GM11168 (cell line): ENCODE results near the gene KCNQ1.

Experiments
- in situ Hi-C: fragments of 300-500 bp; cut with MboI; formaldehyde crosslinking; loops from one replicate; pipeline ENCODE4 v1.12.0; 2022; ENCODE audit warnings: low sequenced_read_pairs; ENCODE audit not compliant: unreplicated experiment

Gene KCNQ1

DNA sequence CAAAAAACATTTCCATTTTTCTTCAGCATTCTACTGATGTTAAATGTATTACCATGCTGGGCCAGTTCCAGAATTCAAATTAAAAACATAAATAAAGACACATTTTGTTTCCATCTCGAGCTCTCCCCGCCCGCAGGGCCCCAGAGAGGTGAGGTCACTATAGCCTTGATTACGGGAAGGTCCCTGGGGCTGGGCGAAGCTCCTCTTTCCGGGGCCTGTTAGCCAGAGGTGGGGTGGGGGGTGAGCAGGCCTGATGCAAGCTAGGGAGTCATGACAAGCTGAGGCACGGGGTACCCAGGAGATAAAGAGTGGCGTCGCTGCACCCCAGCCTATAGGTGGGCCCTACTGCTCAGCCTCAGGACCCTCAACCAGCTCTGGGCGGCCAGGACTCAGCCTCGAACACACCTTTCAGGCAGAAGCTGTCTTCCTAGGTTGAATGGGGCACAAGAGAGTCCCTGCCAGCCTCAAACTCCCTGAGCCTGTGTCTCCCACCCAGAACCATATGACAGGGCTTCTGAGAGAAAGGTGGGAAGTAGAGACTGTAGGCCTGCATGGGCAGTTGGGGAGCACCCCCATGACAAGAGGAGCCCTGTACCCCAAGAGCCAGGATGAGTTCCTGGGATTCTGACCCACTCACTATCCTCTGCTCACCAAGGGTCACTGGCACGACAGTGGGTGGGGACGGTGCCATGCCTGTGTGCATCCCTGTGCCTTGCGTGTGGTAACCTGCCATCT lies 220.2 kb downstream of the KCNQ1 start:
- in situ Hi-C loops: no loop called here

DNA sequence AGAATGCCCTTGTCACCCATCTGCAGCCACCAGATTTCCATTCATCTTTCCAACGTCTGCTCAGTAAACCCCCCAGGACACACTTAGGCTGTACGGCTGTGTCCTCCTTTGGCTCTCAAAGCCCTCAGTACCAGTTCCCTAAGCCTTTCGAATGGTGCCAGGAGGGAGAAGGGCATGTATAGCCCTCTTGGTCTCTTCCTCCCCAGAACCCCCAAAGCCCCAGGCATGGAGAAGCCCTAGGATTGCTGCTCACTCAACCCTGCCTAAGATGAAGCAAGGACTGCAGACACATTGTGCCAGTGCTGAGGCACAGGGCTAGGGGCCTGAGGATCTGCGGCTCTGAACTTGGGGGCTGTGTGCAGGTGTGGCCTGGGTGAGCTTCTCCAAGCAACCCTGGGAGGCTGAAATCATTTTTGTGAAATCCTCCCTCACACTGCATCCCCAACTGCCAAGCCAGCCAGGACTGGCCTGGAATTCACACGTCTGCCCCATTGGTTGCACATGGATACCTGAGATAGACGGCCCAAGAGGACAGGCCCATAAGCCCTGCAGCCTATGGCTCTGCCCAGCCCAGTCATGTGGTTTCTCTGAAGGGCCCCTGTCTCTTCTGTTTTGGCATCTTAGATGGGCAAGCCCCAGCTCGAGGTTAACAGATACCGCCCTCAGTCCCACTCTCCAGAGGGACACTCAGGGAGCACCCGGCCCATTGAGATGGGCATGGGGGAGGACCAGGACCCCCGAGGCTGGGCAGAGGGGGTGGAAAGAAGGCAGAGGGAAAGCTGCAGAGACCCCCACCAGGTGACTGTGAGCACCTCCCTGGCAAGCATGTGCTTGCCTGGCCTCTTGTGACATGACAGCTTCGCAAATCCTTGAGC lies 221.0 kb downstream of the KCNQ1 start:
- in situ Hi-C loops: no loop called here

DNA sequence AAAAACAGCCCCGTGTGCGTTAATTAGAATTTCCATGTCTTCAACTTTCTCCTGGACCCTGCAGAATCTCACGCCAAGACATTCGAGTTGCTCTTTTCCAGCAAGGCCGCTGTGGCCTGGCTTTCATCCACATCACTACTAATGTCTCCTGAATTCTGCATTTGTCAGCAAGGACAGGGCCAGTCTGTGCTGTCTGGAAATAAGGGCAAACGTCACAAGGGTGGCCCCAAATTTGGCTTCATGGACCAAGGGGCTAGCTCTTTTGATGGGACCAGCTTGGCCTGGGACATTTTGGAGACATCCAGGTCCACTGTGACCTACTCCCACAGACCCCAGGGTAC lies 221.6 kb downstream of the KCNQ1 start:
- in situ Hi-C loops: no loop called here

DNA sequence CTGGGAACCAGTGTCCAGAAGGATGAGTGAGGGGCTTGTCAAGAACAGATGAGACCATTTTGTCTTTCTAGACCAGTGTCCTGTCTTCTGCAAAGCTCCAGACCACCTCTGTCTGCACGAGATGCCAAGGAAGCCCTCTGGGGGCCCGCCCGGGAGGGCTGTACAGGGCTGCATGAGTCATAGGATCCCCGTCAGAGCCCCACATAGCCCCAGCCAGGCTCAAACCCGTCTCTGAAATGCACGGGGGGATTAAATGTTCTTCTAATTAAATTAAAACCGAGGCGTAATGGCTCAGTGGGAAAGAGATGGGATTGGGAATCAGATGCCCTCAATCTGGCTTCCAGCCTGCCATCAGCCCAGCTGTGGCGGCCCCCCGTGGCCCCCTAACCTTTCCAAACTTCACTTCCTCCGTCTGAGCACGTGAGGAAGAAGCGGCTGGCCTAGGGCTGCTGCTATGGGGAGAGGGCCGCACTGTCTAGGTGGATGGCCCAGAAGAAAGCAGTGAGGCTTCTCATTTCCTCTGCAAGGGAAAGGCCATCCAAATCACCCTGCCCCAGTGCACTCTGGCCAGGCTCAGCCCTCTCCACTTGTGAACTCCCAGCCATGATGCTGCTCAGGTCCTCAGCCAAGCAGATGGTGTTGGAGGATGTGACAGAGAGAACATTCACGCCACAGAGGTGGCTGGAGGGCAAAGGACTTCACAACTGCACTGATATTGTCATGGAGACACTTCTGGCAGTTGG lies 222.2 kb downstream of the KCNQ1 start:
- in situ Hi-C loops: no loop called here

DNA sequence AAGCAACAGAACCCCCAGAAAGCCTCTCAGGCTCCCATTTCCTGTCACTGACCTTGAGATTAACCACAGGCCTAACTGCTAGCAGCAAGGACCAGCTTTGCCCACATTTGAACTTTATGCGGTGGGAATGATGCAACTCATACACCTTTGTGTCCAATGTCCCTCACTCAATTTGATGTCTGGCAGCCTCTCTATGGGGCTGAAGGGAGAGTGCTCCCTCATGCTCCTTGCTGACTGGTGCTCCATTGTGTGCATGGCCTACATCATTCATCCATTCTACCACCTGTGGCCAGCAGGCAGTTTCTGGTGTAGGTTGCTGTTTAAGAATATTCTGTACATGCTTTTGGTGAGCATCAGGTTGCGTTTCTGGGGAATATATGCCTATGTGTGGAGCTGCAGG lies 223.1 kb downstream of the KCNQ1 start:
- in situ Hi-C loops: no loop called here

DNA sequence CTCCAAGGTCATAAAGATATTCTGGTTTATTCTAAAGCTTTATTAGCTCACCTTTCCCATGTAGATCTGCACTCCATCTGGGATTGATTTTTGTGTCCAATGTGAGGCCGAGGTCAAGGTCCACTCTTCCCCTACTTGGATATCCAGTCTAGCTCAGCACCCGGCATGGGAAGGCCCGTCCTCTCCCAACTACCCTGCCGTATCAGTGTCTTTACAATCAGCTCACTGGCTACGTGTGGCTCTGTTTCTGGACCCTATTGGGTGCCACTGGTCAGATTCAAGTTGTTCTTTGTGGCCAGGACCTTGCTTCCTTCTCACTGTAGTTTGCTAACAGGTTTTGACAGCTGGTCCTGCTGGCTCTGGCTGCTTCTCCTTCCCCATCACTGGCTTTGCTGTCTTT lies 224.1 kb downstream of the KCNQ1 start:
- in situ Hi-C loops: no loop called here

DNA sequence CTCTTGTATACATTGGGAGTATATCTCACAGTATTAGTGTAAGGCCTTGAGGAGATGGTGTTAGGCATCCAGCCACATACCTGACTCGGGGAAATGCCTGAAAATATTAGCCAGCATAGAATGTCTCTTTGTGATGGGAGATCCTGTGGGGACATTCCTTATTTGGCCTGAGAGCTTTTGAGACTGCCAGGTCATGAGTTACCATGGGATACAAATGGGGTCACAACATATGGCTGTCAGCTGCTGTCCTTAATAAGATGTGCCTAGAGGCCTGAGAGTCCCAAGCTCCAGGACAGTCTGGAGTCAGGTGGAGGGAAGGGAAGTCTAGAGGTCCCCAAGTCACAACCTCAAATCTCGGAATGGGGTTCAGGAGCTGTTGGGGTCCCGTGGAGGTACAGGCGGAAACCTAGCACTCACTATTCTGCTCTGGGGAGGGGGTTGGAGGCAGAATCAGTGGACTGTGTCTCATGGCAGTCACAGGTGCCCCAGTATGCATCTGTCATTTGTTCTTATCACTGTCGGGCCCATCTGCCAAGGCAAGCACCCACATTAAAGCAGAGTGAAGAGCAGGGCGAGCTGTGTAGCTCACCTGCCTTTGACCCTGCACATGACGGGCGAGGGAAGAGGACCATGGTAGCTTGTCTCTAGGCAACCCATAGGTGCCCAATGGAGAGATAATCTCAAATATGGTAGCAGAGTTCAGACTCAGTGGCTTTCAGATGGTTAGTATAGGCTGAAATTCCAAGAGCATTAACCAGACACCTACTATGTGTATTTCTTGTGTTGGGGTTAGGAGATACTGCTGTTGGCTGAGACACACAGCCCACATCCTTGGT lies 225.0 kb downstream of the KCNQ1 start:
- in situ Hi-C loops: no loop called here

DNA sequence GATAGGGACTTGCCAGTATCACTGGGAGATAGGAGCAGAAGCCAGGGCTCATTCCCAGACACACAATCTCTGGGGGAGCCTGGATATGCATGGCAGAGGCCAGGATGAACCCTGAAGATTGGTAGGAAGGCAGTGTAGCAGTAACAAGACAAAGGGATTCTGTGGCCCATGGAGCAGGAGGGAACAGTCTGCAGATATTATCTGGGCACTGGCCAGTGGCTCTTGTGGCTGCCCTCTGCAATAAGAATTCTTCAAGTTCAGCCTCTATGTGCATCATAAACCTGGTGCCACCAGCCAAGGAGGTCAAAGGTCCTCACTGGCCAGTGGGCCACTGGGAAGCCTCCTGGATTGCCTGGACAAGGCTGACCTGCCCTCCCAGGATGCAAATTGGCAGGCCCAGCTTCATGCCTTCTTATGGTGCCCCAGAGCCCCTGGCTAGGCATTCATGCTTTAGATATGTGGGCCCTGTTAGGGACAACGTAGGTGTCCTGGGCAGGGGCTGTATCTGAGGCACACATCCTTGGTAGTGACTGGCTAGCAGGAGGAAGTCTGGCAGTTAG lies 225.8 kb downstream of the KCNQ1 start:
- in situ Hi-C loops: no loop called here

DNA sequence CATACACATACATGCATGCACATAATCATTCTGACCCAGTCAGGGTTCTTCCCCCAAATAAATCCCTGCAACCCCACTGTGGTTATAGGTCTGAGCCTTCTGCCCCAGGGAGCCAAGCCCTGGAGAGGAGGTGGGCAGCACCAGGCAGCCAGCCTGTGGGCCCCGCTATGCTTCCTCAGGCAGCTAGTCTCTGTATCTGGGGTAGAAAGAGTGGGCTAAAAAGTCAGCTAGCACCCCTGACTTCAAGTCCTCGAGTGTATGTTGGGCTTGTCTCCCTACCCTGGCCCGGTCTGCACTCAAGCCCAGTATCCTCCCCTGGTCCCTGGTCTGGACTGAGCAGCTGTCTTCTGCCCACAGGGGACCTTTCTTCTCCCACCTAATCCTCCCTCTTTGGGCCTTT lies 226.9 kb downstream of the KCNQ1 start:
- in situ Hi-C loops: no loop called here

DNA sequence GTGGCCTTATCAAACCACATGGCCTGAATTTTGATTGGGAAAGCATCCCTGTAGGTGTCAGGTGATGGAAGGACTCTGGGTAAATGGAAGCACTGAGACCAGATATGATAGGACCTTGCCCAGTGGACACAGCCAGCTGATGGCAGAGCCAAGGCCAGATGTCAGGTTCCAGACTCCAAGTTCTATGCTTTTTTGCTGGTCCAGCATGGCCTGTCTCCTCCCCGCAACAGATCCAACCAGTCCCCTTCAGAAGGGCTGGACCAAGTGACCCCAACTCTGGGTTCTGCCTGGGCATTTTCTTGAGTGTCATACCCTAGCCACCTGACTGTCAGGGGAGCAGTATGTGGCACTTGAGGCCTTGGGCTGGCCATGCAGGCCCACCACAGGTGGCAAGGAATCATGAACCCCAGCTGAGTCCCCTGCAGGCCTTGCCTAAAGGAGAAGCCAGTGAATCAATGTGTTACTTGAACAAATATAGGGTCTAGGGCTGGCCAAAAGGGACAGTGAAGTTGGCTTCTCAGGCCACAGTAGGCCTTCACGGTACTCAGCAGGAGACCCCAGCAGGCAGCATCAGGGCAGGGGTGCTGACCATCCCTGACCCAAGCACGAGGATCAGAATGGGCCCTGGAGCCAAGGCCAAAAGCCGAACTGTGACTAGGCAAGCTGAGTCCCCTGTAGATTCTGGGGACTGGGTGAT lies 227.9 kb downstream of the KCNQ1 start:
- in situ Hi-C loops: no loop called here

DNA sequence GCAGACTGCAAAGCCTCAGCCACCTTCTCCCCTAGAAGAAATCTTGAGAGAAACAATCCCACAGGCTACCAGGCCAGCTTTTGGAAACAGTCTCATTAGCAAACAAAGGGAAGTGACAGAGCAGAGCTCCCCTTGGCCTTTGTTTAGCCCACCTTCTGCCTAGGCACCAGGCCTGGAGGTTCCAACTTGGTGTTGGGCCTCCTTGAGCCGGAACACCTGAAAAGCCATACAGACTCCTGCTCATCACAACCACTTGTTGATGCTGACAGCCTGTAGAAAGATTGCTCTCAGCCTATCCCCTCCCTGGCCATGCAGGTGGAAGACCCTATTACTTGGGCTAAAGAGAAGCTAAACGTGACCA lies 228.4 kb downstream of the KCNQ1 start:
- in situ Hi-C loops: no loop called here

DNA sequence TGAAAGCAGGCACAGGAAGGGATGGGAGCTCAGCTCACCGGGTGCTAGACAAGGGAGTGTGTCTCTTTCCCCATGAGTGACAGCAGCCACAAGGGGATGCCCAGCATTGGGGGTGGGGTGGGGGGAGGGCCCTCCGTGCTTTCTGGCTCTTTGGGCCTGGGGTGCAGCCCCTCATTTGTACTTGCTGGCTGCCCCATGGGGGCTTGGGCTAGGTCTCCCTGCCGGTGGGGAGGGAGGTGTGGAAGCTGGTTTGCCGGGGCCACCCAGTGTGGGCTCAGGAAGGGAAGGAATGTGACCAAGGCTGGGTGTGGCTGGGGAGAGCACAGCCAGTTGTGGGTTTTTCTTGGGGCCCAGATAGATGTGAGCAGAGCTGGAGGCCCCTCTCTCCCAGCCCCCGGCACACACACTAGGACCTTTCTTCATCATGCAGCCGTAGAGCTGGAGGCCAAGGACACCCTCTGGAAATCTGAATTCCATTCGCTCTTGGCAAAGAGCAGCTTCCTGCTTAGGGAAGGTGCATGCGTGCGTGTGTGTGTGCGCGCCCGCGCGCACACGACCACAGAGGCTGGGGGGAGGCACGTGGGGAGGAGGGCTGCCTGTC lies 229.2 kb downstream of the KCNQ1 start:
- in situ Hi-C loops: no loop called here

DNA sequence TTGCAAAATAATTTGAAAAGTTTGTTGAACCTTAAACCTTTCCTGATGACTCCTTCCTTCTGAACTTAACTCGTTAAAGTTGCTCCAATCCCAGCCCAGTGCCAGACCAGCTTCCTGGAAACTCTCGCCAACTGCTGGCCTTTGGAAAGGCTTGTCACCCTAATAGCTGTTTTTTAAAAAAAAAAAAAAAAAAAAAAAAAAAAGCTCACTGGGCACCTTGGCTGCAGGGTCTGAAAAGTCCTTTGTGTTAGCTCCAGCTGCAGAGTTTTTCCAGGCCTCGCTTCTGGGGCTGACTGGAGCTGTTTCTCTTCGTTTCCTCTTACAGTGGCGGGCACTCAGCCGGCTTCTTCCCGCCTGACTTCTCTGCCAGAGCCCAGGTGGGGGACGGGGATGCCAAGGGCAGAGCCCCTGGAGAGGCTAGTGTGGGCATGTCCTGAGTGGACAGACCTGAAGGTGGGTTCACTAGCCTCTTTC lies 229.9 kb downstream of the KCNQ1 start:
- in situ Hi-C loops: no loop called here

DNA sequence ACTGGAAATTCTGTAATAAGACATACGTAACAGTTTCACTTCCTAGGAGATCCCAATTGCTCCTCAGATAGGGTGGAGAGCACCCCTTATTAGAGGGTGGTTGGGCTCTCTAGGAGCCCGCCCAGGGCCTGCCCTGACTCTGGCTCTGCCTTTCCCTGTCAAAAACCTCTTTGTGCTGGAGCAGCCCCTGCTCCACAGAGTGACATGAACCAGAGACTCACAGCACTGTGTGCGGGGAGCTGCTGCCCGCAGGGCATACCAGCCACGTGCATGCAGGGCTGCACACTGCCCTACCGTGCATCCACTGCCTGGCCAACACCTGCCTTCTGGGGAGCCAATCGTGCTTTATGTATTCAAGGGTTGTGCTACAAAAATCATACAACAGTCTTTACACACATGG lies 230.7 kb downstream of the KCNQ1 start:
- in situ Hi-C loops: no loop called here

DNA sequence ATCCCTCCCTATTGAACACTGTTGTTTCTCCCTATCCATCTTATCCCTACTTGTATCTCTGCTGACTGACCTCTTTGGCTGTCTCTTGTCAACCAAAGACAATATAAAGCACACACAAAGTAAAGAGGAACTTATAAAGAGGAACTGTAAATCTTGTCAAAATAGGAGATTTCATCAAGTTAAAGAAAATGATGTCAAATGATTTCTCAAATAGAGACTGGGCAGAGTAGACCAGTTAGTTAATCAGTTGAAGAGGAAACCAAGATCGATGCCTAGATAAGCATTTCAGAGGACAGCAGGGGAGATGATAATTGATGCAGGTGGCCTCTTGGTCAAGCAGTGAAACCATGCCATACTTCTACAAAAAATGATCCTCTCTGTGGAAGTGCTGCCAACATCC lies 232.3 kb downstream of the KCNQ1 start:
- in situ Hi-C loops: no loop called here

DNA sequence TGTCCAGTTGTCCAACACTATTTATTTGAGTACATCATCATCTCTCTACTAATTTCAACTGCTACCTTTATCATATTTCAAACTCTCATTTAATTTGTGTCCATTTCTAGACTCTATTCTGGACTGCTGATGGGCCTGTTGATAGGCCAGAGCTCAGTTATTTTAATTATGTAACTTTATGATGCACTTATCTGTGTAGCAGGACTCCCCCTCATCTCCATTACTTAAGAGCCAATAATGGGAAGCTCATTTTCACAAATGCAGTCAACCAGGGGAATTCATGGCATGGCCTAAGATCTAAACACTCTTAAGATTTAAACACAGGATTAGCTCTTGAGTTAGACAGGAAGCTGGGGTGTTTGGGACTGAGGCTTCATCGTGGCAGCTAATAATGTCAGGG lies 233.6 kb downstream of the KCNQ1 start:
- in situ Hi-C loops: no loop called here

DNA sequence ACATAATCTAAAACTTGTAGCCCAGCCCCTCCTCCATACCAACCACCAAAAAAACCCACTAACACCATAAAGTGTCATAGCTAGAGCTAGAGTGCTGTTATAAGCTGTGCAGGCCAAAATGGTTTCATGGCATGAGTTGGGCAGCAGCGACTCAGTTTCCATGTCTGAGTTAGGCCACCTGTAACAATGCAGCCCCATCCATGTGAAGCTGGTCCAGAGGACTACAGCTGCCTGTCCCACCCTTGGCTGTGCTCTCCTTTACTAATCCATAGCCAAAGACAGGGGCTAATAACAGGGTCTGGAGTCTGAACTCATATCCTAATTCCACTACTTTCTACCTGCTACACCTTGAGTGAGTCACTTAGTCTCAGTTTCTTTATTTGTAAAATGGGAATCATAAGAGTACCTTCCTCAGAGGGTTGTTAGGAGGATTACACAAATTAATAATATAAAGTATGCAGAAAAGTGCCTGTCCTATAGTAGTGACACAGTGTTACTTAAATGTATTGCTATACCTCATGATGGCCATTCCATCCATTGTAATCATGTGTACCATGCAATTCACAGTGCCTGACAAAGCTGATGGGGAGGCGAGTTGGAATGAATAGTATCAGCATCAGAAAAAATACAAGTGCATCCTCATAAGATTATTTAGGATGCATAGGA lies 234.3 kb downstream of the KCNQ1 start:
- in situ Hi-C loops: no loop called here

DNA sequence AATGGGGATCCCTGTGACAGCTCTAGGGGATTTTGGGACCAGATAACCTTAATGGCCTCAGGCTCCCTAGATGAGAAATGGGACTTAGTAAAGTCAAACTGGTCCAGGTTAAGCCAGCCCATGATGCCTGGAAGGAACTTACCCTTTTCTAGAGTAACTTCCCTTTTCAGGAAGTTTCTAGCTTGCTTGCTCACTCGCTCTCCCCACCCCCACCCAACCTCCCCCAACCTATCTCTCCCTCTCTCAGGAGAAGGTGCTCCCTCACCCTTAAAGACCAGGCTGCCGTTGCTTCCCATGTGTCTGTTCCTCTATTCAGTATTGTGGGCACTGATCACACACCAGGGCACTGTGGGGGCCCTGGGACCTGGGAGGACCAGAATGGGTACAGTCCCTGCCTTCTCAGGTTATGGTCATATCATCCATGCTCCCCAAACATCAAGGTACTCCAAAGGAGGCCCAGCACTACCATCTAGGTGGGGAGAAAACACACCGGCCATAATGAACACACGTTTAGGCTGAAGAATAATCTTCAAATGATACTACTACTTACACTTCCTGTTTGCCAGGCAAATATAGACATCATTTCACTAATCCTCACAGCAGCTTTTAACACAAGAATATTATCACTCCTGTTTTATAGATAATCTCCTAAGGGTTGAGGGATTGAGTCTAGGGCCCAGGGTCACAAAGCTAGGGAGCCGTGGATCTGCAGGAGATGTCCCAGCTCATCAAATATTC lies 236.8 kb downstream of the KCNQ1 start:
- in situ Hi-C loops: no loop called here
